OCI-LY1 (cell line): ENCODE data around the gene TAS2R1.

Source experiments
- EZH2 ChIP-seq: fragments of 200-600 bp; sonication (generic), shearing (Covaris generic); IDR thresholded peaks from 2 replicates; pipeline ENCODE4 v1.8.0; 2017; ENCODE audit warnings: borderline replicate concordance, mixed run types, mild to moderate bottlenecking, antibody characterized with exemption, low read length, moderate library complexity, mixed read lengths
- TF ChIP-seq, protein P1 (sequence below): fragments of 200-600 bp; sonication (generic), shearing (Covaris generic); IDR thresholded peaks from 2 replicates; pipeline ENCODE4 v1.5.1; 2017; ENCODE audit warnings: mild to moderate bottlenecking, antibody characterized with exemption, low read length, moderate library complexity, mixed read lengths

DNA sequence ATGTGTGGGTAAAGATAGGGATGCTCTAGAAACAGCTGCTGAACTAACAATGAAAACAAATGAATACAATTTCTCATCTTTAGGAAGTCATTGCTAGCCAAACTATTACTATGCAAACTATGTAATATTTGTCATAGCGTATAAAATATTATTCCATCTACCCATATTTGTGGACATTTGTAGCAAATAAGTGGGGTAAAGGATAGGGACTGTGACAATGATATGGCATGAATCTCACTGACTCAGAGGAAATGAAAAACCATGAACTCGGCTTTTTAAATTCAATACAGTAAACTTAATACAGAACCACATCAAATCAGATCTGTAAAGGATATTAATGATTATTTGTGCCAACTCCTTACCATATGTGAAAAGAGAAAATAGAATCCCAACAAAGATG is 16.7 kb upstream of the TAS2R1 start:
- TF ChIP-seq, protein P1, sequence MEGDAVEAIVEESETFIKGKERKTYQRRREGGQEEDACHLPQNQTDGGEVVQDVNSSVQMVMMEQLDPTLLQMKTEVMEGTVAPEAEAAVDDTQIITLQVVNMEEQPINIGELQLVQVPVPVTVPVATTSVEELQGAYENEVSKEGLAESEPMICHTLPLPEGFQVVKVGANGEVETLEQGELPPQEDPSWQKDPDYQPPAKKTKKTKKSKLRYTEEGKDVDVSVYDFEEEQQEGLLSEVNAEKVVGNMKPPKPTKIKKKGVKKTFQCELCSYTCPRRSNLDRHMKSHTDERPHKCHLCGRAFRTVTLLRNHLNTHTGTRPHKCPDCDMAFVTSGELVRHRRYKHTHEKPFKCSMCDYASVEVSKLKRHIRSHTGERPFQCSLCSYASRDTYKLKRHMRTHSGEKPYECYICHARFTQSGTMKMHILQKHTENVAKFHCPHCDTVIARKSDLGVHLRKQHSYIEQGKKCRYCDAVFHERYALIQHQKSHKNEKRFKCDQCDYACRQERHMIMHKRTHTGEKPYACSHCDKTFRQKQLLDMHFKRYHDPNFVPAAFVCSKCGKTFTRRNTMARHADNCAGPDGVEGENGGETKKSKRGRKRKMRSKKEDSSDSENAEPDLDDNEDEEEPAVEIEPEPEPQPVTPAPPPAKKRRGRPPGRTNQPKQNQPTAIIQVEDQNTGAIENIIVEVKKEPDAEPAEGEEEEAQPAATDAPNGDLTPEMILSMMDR, result no peak
- no peak for TF ChIP-seq EZH2
